H1 (cell line): ENCODE results near the gene TUBB8B. TPM values are rescaled to one million over a fixed set of nuclear protein-coding genes. Genes with fewer than 3 reads are reported as not detected.
"Not testable (repeated sequence)": the region's sequence is repeated elsewhere in the genome, so short reads cannot be mapped to it uniquely, and the experiment has no call there.

Experiments
- CTCF ChIA-PET: fragments of 300-600 bp; sonication (Branson Sonifier 250); formaldehyde crosslinking; loops from one replicate; lab custom pipeline; 2021; ENCODE audit not compliant: partially characterized antibody; lab: Charles Lee
- POLR2A ChIA-PET: fragments of 300-600 bp; sonication (Branson Sonifier 250); formaldehyde crosslinking; loops from one replicate; lab custom pipeline; 2021; ENCODE audit warnings: inconsistent platforms; ENCODE audit not compliant: partially characterized antibody; lab: Charles Lee
- DNase-seq, 2 experiments: peaks; one replicate each; pipeline versions ENCODE4 v3.0.0 to v3.0.0-alpha.2; 2010 to 2022; ENCODE audit warnings: low spot score in 2 of 2, low read depth in 1 of 2, mixed read lengths in 1 of 2
- FAIRE-seq: peaks from 2 replicates; lab custom pipeline; 2011; peaks lifted over from hg19 to GRCh38; lab: Jason Lieb, UNC
- H2AFZ ChIP-seq: 2 replicates; pipeline ENCODE4 v1.8.1; 2012; ENCODE audit warnings: low read length, inconsistent platforms
- H2AK5ac ChIP-seq: 2 replicates; pipeline ENCODE4 v1.6.1; 2013; ENCODE audit warnings: low read depth, low read length
- H2BK120ac ChIP-seq: replicated peaks from 2 replicates; pipeline ENCODE3; 2013; ENCODE audit warnings: low read depth, low read length, inconsistent platforms
- H2BK12ac ChIP-seq: 2 replicates; pipeline ENCODE4 v1.6.1; 2013; ENCODE audit warnings: low read depth, low read length
- H2BK15ac ChIP-seq: 2 replicates; pipeline ENCODE4 v1.6.1; 2013; ENCODE audit warnings: low read length
- H2BK20ac ChIP-seq: 2 replicates; pipeline ENCODE4 v1.6.1; 2013; ENCODE audit warnings: low read length
- H2BK5ac ChIP-seq: 2 replicates; pipeline ENCODE4 v1.6.1; 2013; ENCODE audit warnings: low read depth, low read length
- H3K14ac ChIP-seq: 2 replicates; pipeline ENCODE4 v1.6.1; 2013; ENCODE audit warnings: inconsistent platforms; ENCODE audit not compliant: insufficient read length
- H3K18ac ChIP-seq: 2 replicates; pipeline ENCODE4 v1.6.1; 2013; ENCODE audit warnings: low read length; ENCODE audit errors: extremely low read depth
- H3K23ac ChIP-seq: 2 replicates; pipeline ENCODE4 v1.6.1; 2013; ENCODE audit warnings: inconsistent platforms; ENCODE audit not compliant: insufficient read length
- H3K23me2 ChIP-seq: 2 replicates; pipeline ENCODE4 v1.6.1; 2013; ENCODE audit warnings: low read depth, low read length
- H3K27ac ChIP-seq: 2 replicates; pipeline ENCODE4 v1.6.1; 2011; ENCODE audit warnings: low read depth, low read length, inconsistent platforms
- H3K27me3 ChIP-seq, 4 experiments: replicated peaks in 1 of 4; 1 replicate in 1 of 4; 2 replicates in 3 of 4; pipeline versions ENCODE4 v1.6.1 to v1.8.1; 2011 to 2013; ENCODE audit warnings: low read length in 3 of 4, mild to moderate bottlenecking in 3 of 4, inconsistent platforms in 2 of 4, mixed read lengths in 2 of 4, moderate library complexity in 1 of 4; ENCODE audit not compliant: control insufficient read depth in 3 of 4, insufficient read depth in 3 of 4; ENCODE audit errors: extremely low read depth in 1 of 4
- H3K36me3 ChIP-seq, 4 experiments: 2 replicates each; pipeline versions ENCODE4 v1.6.1 to v1.8.1; 2011 to 2013; ENCODE audit warnings: mild to moderate bottlenecking in 4 of 4, low read length in 3 of 4, moderate library complexity in 2 of 4, control low read depth in 1 of 4, inconsistent platforms in 1 of 4; ENCODE audit not compliant: insufficient read depth in 4 of 4, control insufficient read depth in 2 of 4
- H3K4ac ChIP-seq: replicated peaks from 2 replicates; pipeline ENCODE3; 2013; ENCODE audit warnings: low read length, low read depth, mixed read lengths, inconsistent platforms; ENCODE audit not compliant: insufficient read length
- H3K4me1 ChIP-seq, 4 experiments: replicated peaks in 1 of 4; 1 replicate in 1 of 4; 2 replicates in 3 of 4; pipeline versions ENCODE4 v1.6.1 to v1.8.1; 2011 to 2013; ENCODE audit warnings: low read length in 3 of 4, inconsistent platforms in 2 of 4, mixed read lengths in 1 of 4; ENCODE audit not compliant: insufficient read depth in 4 of 4, control insufficient read depth in 3 of 4
- H3K4me2 ChIP-seq, 2 experiments: 2 replicates each; pipeline versions ENCODE4 v1.6.1 to v1.8.1; 2011 to 2013; ENCODE audit warnings: low read depth in 2 of 2, low read length in 2 of 2, control low read depth in 1 of 2, inconsistent platforms in 1 of 2, mild to moderate bottlenecking in 1 of 2; ENCODE audit not compliant: insufficient read depth in 1 of 2
- H3K4me3 ChIP-seq, 4 experiments: fragments of 200-600, 300-600 bp in 1 of 4; sonication (generic), shearing (Covaris generic), sonication (Bioruptor Twin) in 1 of 4; 2 replicates each; pipeline versions ENCODE4 v1.5.1 to v1.8.1; 2011 to 2016; ENCODE audit warnings: low read length in 4 of 4, low read depth in 3 of 4, control low read depth in 2 of 4, inconsistent platforms in 2 of 4, mild to moderate bottlenecking in 2 of 4, mixed read lengths in 1 of 4, moderate library complexity in 1 of 4; ENCODE audit not compliant: insufficient read depth in 2 of 4; ENCODE audit errors: extremely low read depth in 1 of 4
- H3K56ac ChIP-seq: replicated peaks from 2 replicates; pipeline ENCODE3; 2013; ENCODE audit warnings: low read depth, mild to moderate bottlenecking, mixed read lengths, low read length, inconsistent platforms; ENCODE audit not compliant: insufficient read length
- H3K79me1 ChIP-seq: 2 replicates; pipeline ENCODE4 v1.6.1; 2013; ENCODE audit warnings: low read depth, low read length, control low read depth
- H3K79me2 ChIP-seq, 2 experiments: 2 replicates each; pipeline versions ENCODE4 v1.6.1 to v1.8.1; 2012 to 2013; ENCODE audit warnings: low read length in 2 of 2, mild to moderate bottlenecking in 2 of 2, inconsistent platforms in 1 of 2; ENCODE audit not compliant: insufficient read depth in 2 of 2, control insufficient read depth in 1 of 2
- H3K9ac ChIP-seq, 4 experiments: replicated peaks in 1 of 4; 1 replicate in 1 of 4; 2 replicates in 3 of 4; pipeline versions ENCODE4 v1.6.1 to v1.8.1; 2011 to 2013; ENCODE audit warnings: low read depth in 3 of 4, low read length in 3 of 4, control low read depth in 2 of 4, mild to moderate bottlenecking in 2 of 4, moderate library complexity in 2 of 4, inconsistent platforms in 1 of 4; ENCODE audit errors: extremely low read depth in 1 of 4
- H3K9me3 ChIP-seq, 2 experiments: 2 replicates each; pipeline versions ENCODE4 v1.6.1 to v1.8.1; 2012 to 2013; ENCODE audit warnings: mild to moderate bottlenecking in 2 of 2, moderate library complexity in 2 of 2, control low read depth in 1 of 2, inconsistent platforms in 1 of 2, low read depth in 1 of 2, low read length in 1 of 2, mixed read lengths in 1 of 2; ENCODE audit not compliant: insufficient read depth in 2 of 2
- H4K20me1 ChIP-seq, 2 experiments: replicated peaks in 1 of 2; 2 replicates each; pipeline versions ENCODE3 to v1.8.1; 2011 to 2013; ENCODE audit warnings: inconsistent platforms in 2 of 2, low read length in 2 of 2, mild to moderate bottlenecking in 1 of 2; ENCODE audit not compliant: insufficient read depth in 2 of 2, control insufficient read depth in 1 of 2
- H4K5ac ChIP-seq: 2 replicates; pipeline ENCODE4 v1.6.1; 2013; ENCODE audit warnings: low read length, low read depth, mixed read lengths, inconsistent platforms; ENCODE audit not compliant: insufficient read length
- H4K8ac ChIP-seq: 2 replicates; pipeline ENCODE4 v1.8.0; 2013; ENCODE audit warnings: mild to moderate bottlenecking, moderate library complexity, low read length, inconsistent platforms; ENCODE audit not compliant: insufficient read depth; ENCODE audit errors: extremely low read depth
- H4K91ac ChIP-seq: replicated peaks from 2 replicates; pipeline ENCODE3; 2013; ENCODE audit warnings: low read length, mixed read lengths, inconsistent platforms; ENCODE audit not compliant: insufficient read length
- WGBS, 2 experiments: shearing (Covaris generic) in 1 of 2; methylation state at CpG; one replicate each; pipeline versions ENCODE4 v1.1.6 to v1.1.7; 2013 to 2015; ENCODE audit warnings: low lambda C conversion rate in 2 of 2, mixed read lengths in 2 of 2, inconsistent platforms in 1 of 2, low coverage in 1 of 2, missing lambda C conversion rate in 1 of 2; ENCODE audit not compliant: insufficient replicate concordance in 2 of 2, insufficient coverage in 1 of 2, insufficient read length in 1 of 2; ENCODE audit errors: extremely low coverage in 1 of 2, missing lambda C conversion rate in 1 of 2; 5-methylcytosine and 5-hydroxymethylcytosine counted together
- polyA plus RNA-seq, 7 experiments: library from polyadenylated mRNA; depleted of rRNA in 3 of 7; stranded (reverse) in 5 of 7; unstranded in 2 of 7; fragments of >200 nt in 5 of 7; fragments of 200-250 nt in 2 of 7; gene quantifications; 1 replicate in 5 of 7; 2 replicates in 1 of 7; 4 replicates in 1 of 7; pipeline versions ENCODE4 v1.2.1 to v1.2.3, GENCODE V29; 2011 to 2013; ENCODE audit warnings: missing spikeins in 2 of 7, mixed read lengths in 2 of 7
- total RNA-seq: library from RNA; stranded (reverse); fragmentation: NEBNext Ultra II Directional; extraction: Animal tissue kit (Norgen Biotek cat#: 25700); gene quantifications from 2 replicates; pipeline ENCODE4 v1.2.1, GENCODE V29; 2021

The TUBB8B gene
- total and polyA plus RNA-seq, 2 of the 8 experiments (the other 6 are each of a cell fraction or from before 2014, with no cell fraction given): 0.60 to 1.3 TPM

DNA sequence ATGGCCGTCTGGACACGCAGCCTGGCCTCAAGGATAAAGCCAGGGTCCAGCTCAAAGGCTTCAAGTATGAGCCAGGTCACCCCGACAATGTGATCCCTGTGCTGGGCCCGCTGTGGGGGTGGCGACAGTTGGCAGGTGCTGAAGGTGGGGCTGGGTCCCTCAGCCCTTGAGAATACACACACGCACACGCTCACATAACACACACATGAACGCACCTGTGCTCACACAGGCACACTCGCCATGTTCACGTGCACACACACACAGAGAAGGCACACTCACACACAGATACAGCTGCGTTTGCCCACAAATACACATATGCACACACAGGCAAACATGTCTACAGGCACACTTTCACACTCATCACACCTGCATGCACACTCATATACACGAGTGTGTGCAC lies 35.4 kb upstream of the TUBB8B start:
- H3K23ac ChIP-seq, H3K56ac ChIP-seq, H2BK12ac ChIP-seq, FAIRE-seq, H2BK120ac ChIP-seq, DNase-seq, H3K36me3 ChIP-seq, H3K4me3 ChIP-seq, H3K18ac ChIP-seq, H4K20me1 ChIP-seq, H4K8ac ChIP-seq, H3K4me1 ChIP-seq, H3K79me1 ChIP-seq, H4K91ac ChIP-seq, H3K23me2 ChIP-seq, CTCF ChIA-PET, H3K9ac ChIP-seq, H3K14ac ChIP-seq, H3K4ac ChIP-seq, H2AFZ ChIP-seq, H2BK20ac ChIP-seq, H2BK15ac ChIP-seq, H3K27ac ChIP-seq, H2BK5ac ChIP-seq, POLR2A ChIA-PET, H2AK5ac ChIP-seq, H3K79me2 ChIP-seq, H3K27me3 ChIP-seq, H4K5ac ChIP-seq, H3K4me2 ChIP-seq: not testable (repeated sequence)
- H3K9me3 ChIP-seq: peaks cover 14 to 67% of the 10 kb centered on the region in 2 experiments; a peak in 2 of 4 replicates
- 81% methylated on average over 12 of the region's 12 CpGs; no CpG with 5 or more reads in 1 of the 2 experiments for WGBS, 2 experiments

DNA sequence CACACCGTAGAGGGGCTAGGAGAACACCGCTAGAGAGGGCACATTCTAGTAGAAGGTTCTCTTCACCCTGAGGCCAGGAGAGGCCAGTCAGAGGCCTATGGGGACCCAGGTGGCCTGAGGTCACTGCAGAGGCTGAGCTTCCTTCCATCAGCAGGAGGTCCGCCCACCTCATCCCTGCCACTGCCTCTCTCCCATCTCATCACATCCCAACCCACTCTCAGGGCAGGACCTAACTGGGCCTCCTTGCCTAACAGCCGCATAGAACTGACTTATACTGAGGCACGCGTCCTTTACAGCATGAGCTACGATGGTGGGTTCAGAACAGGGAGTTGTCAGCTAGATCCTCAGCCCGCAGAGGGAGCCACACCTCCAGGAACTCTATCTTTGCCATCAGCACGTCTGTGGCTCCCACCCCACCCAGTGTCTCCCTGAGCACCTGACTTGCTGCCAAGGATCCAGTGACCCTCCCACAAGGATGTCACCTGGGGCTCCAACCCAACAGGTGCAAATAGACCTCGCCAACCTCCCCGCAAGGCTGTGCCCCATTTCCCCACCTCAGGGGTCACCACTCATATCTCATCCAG lies 33.3 kb upstream of the TUBB8B start:
- H3K27ac ChIP-seq, H3K36me3 ChIP-seq, H3K18ac ChIP-seq, H2BK12ac ChIP-seq, H3K4me2 ChIP-seq, H4K20me1 ChIP-seq, H3K23me2 ChIP-seq, H2BK20ac ChIP-seq, POLR2A ChIA-PET, H3K9ac ChIP-seq, H2BK15ac ChIP-seq, H3K4me1 ChIP-seq, H3K4me3 ChIP-seq, H3K23ac ChIP-seq, H3K27me3 ChIP-seq, H3K4ac ChIP-seq, H4K91ac ChIP-seq, CTCF ChIA-PET, H4K5ac ChIP-seq, H2BK5ac ChIP-seq, H2AK5ac ChIP-seq, FAIRE-seq, H3K14ac ChIP-seq, H3K56ac ChIP-seq, H2BK120ac ChIP-seq, H2AFZ ChIP-seq, H3K79me2 ChIP-seq, DNase-seq, H4K8ac ChIP-seq, H3K79me1 ChIP-seq: not testable (repeated sequence)
- WGBS, 2 experiments: 75% methylated on average over 9 of the region's 11 CpGs; no CpG with 5 or more reads in 1 of the 2 experiments
- peaks cover 15 to 61% of the 10 kb centered on the region in 2 experiments; a peak in 2 of 4 replicates for H3K9me3 ChIP-seq
